GM12891 (cell line): ENCODE measurements around the gene IL20RA.

ENCODE experiments used
- PAX5 ChIP-seq: IDR thresholded peaks from 2 replicates; pipeline ENCODE4 v1.6.1; 2011; ENCODE audit warnings: low read length, moderate library complexity, mild to moderate bottlenecking; ENCODE audit not compliant: insufficient read depth, severe bottlenecking
- POLR2A ChIP-seq: IDR thresholded peaks from 2 replicates; pipeline ENCODE4 v1.6.1; 2011; ENCODE audit warnings: low read depth, low read length, control low read depth
- POLR2AphosphoS5 ChIP-seq: IDR thresholded peaks from 2 replicates; pipeline ENCODE4 v1.6.1; 2011; ENCODE audit warnings: low read depth, low read length, control low read depth
- POU2F2 ChIP-seq: IDR thresholded peaks from 2 replicates; pipeline ENCODE4 v1.6.1; 2011; ENCODE audit warnings: low read depth, mild to moderate bottlenecking, control low read depth, low read length, moderate library complexity
- SPI1 ChIP-seq: IDR thresholded peaks from 2 replicates; pipeline ENCODE4 v1.6.1; 2011; ENCODE audit warnings: low read depth, low read length, control low read depth
- TAF1 ChIP-seq: IDR thresholded peaks from 2 replicates; pipeline ENCODE4 v1.6.1; 2011; ENCODE audit warnings: low read depth, low read length, control low read depth

- TF ChIP-seq POLR2AphosphoS5 (no peak), POLR2A (no peak), TAF1 (no peak), SPI1 (no peak), POU2F2 (no peak), PAX5 (no peak)
These were observed 20.4 kb downstream of the IL20RA start for GRCh38 chr6:137024237-137024990.
